ENCODE measurements around the gene MB.

DNA sequence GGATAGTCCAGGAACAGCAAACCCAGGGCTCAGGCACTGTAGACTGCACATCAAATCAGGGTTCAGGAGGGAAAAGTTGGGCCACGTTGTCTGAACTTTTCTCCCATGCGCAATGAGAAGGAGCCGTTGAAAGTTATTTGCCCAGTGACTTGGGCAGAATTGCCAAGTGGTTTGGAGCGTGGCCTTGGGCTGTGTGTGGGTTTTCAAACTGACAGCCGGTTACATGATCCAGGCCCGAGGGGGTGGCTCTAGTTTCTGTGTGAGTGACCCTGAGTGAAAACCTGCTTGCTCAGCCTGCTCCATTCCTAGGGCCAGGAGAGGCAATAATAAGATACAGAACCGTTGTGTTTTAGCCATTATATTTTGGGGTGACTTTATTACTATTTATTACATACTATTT is 20.3 kb downstream of the MB start:
- TF ChIP-seq RFX5 (IDR thresholded peaks at IDR 0.05; ENCODE audit: low read depth, low read length) (no peak), USF1 (CRISPR knock-in tag; IDR thresholded peaks at IDR 0.05) (no peak), ZNF699 (CRISPR knock-in tag; IDR thresholded peaks at IDR 0.05; ENCODE audit: insufficient replicate concordance) (no peak)
